Activated effector memory CD4-positive, alpha-beta T cell treated with anti-CD3 and anti-CD28 coated beads, Interleukin-2, amount 50 U/mL, for 16 hours (primary cell): Measurements from ENCODE around the gene KLK14.

Source experiments
- DNase-seq: peaks from one replicate; pipeline ENCODE4 v3.0.0-alpha.2; 2020

KLK14 gene

DNA sequence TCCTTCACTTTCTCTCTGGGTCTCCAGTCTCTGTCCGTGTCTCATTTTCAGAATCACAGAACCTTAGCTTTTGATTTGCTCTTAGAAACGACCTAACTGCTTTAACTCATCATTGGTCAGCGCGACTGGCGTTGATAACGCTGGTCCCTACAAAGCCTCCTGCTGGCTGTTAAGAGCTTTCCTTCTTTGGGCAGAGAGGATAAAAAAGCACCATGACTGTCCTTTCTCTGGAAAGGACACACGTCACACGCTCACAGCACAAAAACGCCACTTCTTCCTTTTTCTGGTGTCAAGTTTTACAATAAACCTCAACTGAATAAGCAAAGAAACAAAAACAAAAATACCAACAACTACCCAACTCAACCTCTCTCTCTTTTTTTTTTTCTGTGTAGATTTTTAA, 46.2 kb downstream of the KLK14 start:
- no peak for DNase-seq

DNA sequence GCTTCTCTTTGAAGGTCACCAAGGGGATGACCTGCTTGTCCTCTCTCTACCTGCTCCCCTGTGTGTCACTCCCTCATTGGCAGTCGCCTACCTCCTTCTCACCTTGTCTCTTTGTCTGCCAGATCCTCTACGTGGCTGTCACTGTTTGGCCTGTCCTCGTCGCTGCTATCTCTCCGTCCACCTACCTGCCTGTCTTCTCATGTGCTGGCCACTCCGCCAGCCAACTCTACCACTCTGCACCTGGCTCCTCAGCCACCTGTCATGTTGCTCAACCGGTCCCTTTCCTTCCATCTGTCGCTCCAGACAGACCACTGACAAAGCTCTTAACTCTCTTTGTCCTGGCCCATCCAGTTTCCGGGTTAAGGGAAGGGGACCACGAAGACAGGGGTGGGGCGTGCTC, 48.0 kb downstream of the KLK14 start, which contains the start of gene KLK12:
TSS of gene KLK12 (minus strand) at position 299 of the 400 bp plus-strand sequence. CDS start 381 bp downstream, outside the sequence.
- DNase-seq = no peak

DNA sequence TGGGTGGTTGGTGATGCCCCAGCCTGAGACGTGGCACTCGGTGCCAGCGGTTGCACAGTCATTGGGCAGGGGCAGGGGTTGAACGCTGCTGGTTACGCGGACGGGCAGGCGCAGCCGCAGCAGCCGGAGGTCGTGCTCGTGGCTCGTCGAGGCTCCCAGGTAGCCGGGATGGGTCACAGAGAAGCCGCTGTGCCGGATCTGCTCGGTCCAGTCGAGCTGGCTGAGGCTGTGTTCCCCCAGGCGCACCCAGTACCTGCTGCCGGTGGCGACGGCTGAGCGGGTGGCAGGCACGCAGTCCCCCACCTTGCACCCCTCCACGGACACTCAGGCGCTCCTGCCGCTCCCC, 50.8 kb downstream of the KLK14 start:
- DNase-seq = no peak

DNA sequence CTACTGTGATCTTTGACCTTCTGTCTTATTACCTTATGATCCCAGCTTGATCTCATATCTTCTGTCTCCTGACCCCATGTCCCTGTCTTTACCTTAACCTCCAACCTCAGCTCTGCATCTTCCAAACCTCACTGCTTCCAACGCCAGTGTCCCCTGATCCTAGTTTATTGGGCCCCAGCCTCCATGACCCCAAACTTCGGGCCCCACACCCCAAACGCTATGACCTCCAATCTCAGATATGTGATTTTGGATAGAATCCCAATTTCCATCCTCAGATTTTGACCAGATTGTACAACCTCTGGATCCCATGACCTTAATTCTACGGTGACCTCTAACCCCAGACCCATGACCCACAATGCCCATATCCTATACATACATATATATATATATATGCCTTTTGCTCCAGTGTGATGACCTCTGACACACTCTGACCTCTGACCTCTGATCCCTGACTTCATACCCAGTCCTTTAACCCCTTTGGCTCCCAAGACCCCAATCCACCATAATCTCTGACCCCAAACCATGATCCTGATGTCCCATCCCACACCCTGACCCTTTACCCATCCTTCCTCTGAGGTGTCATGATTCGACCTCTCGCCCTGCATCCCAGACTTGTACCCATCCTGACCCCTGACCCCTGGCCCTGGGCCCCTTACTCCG, 51.3 kb downstream of the KLK14 start:
- DNase-seq = no peak

DNA sequence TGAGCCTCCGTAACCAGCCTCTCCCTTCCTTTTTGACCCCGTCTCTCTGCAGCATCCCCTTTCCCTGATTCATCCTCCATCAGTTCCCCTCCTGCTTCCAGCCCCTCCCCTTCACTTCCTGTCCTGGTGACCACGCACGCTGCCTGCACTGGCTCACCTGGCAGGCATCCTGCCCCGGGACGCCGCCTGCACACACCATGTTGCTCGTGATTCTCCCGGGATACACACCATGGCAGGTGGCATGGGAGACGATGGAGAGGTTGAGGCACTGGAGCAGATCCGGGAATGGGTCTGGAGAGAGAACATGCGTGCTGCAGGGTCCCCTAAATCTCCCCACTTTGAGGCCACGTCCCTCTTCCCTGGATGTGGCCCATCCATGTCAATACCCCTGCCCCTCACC, 52.1 kb downstream of the KLK14 start:
- DNase-seq = no peak

DNA sequence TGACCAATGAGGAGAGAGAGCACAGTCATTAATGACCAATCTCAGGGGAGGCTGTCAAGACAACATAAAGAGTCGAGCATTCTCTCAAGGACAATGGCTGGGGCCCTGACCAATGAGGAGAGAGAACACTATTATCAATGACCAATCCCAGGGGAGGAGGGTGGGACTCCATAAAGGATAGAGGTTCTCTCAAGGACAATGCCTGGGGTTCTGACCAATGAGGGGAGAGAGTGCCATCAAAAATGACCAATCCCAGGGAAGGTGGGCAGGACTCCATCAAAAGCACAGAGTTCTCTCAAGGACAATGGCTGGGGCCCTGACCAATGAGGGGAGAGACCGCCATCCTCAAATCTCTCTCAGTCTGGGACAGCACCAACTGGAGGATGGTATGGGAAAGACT, 53.0 kb downstream of the KLK14 start:
- DNase-seq = no peak
